Spleen (tissue), 11 donors: Measurements from ENCODE around the gene CCDC157. TPM values are rescaled to one million over a fixed set of nuclear protein-coding genes. Genes with fewer than 3 reads are reported as not detected.

Experiments used
- DNase-seq: peaks from one replicate; pipeline ENCODE4 v3.0.0-alpha.2; 2020
- H3K27ac ChIP-seq, 8 donors: fragments of 200-600 bp; sonication (generic) in 7 of 8; 1 replicate in 4 of 8; 2 replicates in 4 of 8; pipeline versions ENCODE4 v1.5.0 to v1.8.0; 2016 to 2021; ENCODE audit warnings: inconsistent platforms in 4 of 8, mild to moderate bottlenecking in 4 of 8, moderate library complexity in 1 of 8
- H3K27me3 ChIP-seq, 7 donors: fragments of 200-600 bp; sonication (generic) in 6 of 7; replicated peaks in 1 of 7; 1 replicate in 4 of 7; 2 replicates in 3 of 7; pipeline versions ENCODE4 v1.5.0 to v1.8.0; 2016 to 2021; ENCODE audit warnings: inconsistent platforms in 3 of 7, mild to moderate bottlenecking in 1 of 7
- H3K36me3 ChIP-seq, 6 donors: fragments of 200-600 bp; sonication (generic) in 5 of 6; 1 replicate in 4 of 6; 2 replicates in 2 of 6; pipeline versions ENCODE4 v1.5.0 to v1.8.0; 2016 to 2021; ENCODE audit warnings: inconsistent platforms in 2 of 6
- H3K4me1 ChIP-seq, 6 donors: fragments of 200-600 bp; sonication (generic) in 5 of 6; 1 replicate in 3 of 6; 2 replicates in 3 of 6; pipeline versions ENCODE4 v1.5.0 to v1.8.0; 2016 to 2021; ENCODE audit warnings: inconsistent platforms in 3 of 6
- H3K4me3 ChIP-seq, 8 donors: fragments of 200-600 bp; sonication (generic) in 7 of 8; 1 replicate in 4 of 8; 2 replicates in 4 of 8; pipeline versions ENCODE4 v1.5.0 to v1.8.0; 2016 to 2021; ENCODE audit warnings: inconsistent platforms in 4 of 8, mild to moderate bottlenecking in 4 of 8, moderate library complexity in 2 of 8
- H3K9me3 ChIP-seq, 8 donors: fragments of 200-600 bp; sonication (generic) in 7 of 8; 1 replicate in 4 of 8; 2 replicates in 4 of 8; pipeline versions ENCODE4 v1.5.0 to v1.8.0; 2016 to 2021; ENCODE audit warnings: inconsistent platforms in 4 of 8
- CTCF ChIP-seq, 11 experiments: fragments of 200-600 bp in 7 of 11; fragments of 450-650 bp in 4 of 11; sonication (generic) in 4 of 11; IDR thresholded peaks in 8 of 11; conservative IDR thresholded peaks in 3 of 11; 1 replicate in 7 of 11; 2 replicates in 4 of 11; pipeline versions ENCODE4 v1.4.0 to v1.8.0; 2016 to 2021; ENCODE audit warnings: antibody characterized with exemption in 11 of 11, inconsistent platforms in 4 of 11, mild to moderate bottlenecking in 1 of 11
- POLR2A ChIP-seq, 3 donors: fragments of 450-650 bp; IDR thresholded peaks; one replicate each; pipeline ENCODE4 v1.5.1; 2017; ENCODE audit warnings: antibody characterized with exemption in 3 of 3, mild to moderate bottlenecking in 1 of 3
- POLR2AphosphoS5 ChIP-seq, 3 donors: sonication (generic); formaldehyde crosslinking; IDR thresholded peaks; one replicate each; pipeline ENCODE4 v1.5.1; 2017; ENCODE audit warnings: antibody characterized with exemption in 3 of 3
- WGBS, 5 donors: extraction: QIAGEN DNeasy Blood & Tissue Kit in 3 of 5; methylation state at CpG; one replicate each; pipeline versions ENCODE4 v1.1.5 to v1.1.7; 2013 to 2018; 5-methylcytosine and 5-hydroxymethylcytosine counted together
- intact Hi-C: fragments of 100-400 bp; cut with DNase I; formaldehyde crosslinking; loops from one replicate; pipeline ENCODE4 v1.15.0; 2023; ENCODE audit warnings: low total_unique reads
- polyA plus RNA-seq, 3 donors: library from polyadenylated mRNA; stranded (reverse); fragments of 200-250 nt; gene quantifications; one replicate each; pipeline ENCODE4 v1.2.1, GENCODE V29; 2013
- total RNA-seq, 7 donors: library from RNA; depleted of rRNA in 3 of 7; stranded (reverse); fragments of >200 nt in 3 of 7; fragmentation: NEBNext Ultra II Directional in 4 of 7; extraction: Animal tissue kit (Norgen Biotek cat#: 25700) in 4 of 7; gene quantifications; one replicate each; pipeline versions ENCODE4 v1.1.0 to v1.2.1, GENCODE V29; 2016 to 2021
- donor health status: healthy with polysubstance abuse.
- donor health status: DM: no; HTN: no; CAD: no; lungs with moderate emphysema.
- donor health status: DM: no; HTN: no; CAD: no.
- donor health status: Bipolar disorder and iron deficiency.
- donor health status: healthy.
- donor health status: DM: no; HTN: no; CAD: no.
- donor health status: DM: yes; HTN: yes; CAD: no.

Gene CCDC157
- total and polyA plus RNA-seq, 10 donors: 2.1 to 8.1 (median 3.7) TPM

- Histone ChIP-seq H3K27ac (peak overlapping the region in 2 of 8 donors; percentile 0 to 99), H3K4me3 (peak overlapping the region in 4 of 8 donors; percentile 68 to 92 (median 79)), H3K27me3 (no peaks in the 10 kb centered on the region), H3K4me1 (peaks cover 40 to 79% (median 65%) of the 10 kb centered on the region in 6 donors), H3K9me3 (no peaks in the 10 kb centered on the region), H3K36me3 (peaks cover 0 to 45% (median 37%) of the 10 kb centered on the region in 6 donors)
- DNase-seq: no peak
- 68 to 88% (median 74%) methylated on average over 5 of the region's 5 CpGs for WGBS, 5 donors
- TF ChIP-seq POLR2AphosphoS5 (IDR thresholded peaks at IDR 0.05) (no peak), CTCF (IDR thresholded peaks at IDR 0.05 in 8 of 11, conservative IDR thresholded peaks at IDR 0.05 in 3 of 11) (no peak), POLR2A (IDR thresholded peaks at IDR 0.05) (no peak)
- intact Hi-C loops: no loop called here
Observed at GRCh38 chr22:30354644-30355043, 2.2 kb upstream of the CCDC157 start.

- TF ChIP-seq POLR2A (IDR thresholded peaks at IDR 0.05): no peak
- no peak for TF ChIP-seq CTCF (IDR thresholded peaks at IDR 0.05 in 8 of 11, conservative IDR thresholded peaks at IDR 0.05 in 3 of 11)
- no peak for TF ChIP-seq POLR2AphosphoS5 (IDR thresholded peaks at IDR 0.05)
- 3 to 5% (median 4%) methylated on average over 9 of the region's 9 CpGs for WGBS, 5 donors
- Histone ChIP-seq H3K27me3 (no peaks in the 10 kb centered on the region), H3K4me3 (peak overlapping the region; percentile 68 to 92 (median 85)), H3K36me3 (peaks cover 0 to 24% (median 11%) of the 10 kb centered on the region in 6 donors), H3K27ac (peak overlapping the region in 6 of 8 donors; percentile 95 to 99 (median 98)), H3K9me3 (no peaks in the 10 kb centered on the region), H3K4me1 (peaks cover 32 to 54% (median 49%) of the 10 kb centered on the region in 6 donors)
- no peak for DNase-seq
- intact Hi-C loops: no loop called here
Observed at GRCh38 chr22:30357236-30357570, 396 bp downstream of the CCDC157 start.

GRCh38 chr22:30357650-30358215, 926 bp downstream of the CCDC157 start:
- TF ChIP-seq POLR2A (IDR thresholded peaks at IDR 0.05) (no peak), POLR2AphosphoS5 (IDR thresholded peaks at IDR 0.05) (no peak), CTCF (IDR thresholded peaks at IDR 0.05 in 8 of 11, conservative IDR thresholded peaks at IDR 0.05 in 3 of 11) (no peak)
- 69 to 75% (median 72%) methylated on average over 22 of the region's 22 CpGs for WGBS, 5 donors

GRCh38 chr22:30358541-30358940, 1.7 kb downstream of the CCDC157 start:
- TF ChIP-seq CTCF (IDR thresholded peaks at IDR 0.05 in 8 of 11, conservative IDR thresholded peaks at IDR 0.05 in 3 of 11) (no peak), POLR2AphosphoS5 (IDR thresholded peaks at IDR 0.05) (no peak), POLR2A (IDR thresholded peaks at IDR 0.05) (no peak)
- WGBS, 5 donors: 94 to 97% (median 96%) methylated on average over 6 of the region's 6 CpGs
- H3K9me3 ChIP-seq: no peaks in the 10 kb centered on the region
- peaks cover 31 to 41% (median 39%) of the 10 kb centered on the region in 6 donors for H3K4me1 ChIP-seq
- H3K27me3 ChIP-seq: no peaks in the 10 kb centered on the region
- no peak overlapping the region for H3K27ac ChIP-seq
- H3K4me3 ChIP-seq: no peak overlapping the region
- intact Hi-C loops: no loop called here
- H3K36me3 ChIP-seq: peaks cover 0 to 20% (median 2%) of the 10 kb centered on the region in 6 donors
- DNase-seq: no peak

More at GRCh38 chr22:30357650-30358215, 926 bp downstream of the CCDC157 start:
- intact Hi-C loops: no loop called here
- H3K27me3 ChIP-seq: no peaks in the 10 kb centered on the region
- H3K36me3 ChIP-seq: peaks cover 0 to 22% (median 6%) of the 10 kb centered on the region in 6 donors
- no peak for DNase-seq
- H3K27ac ChIP-seq: no peak overlapping the region
- H3K4me3 ChIP-seq: peak overlapping the region in 6 of 8 donors; percentile 68 to 92 (median 88)
- H3K9me3 ChIP-seq: no peaks in the 10 kb centered on the region
- H3K4me1 ChIP-seq: peaks cover 32 to 48% (median 45%) of the 10 kb centered on the region in 6 donors
